Stimulated activated CD4-positive, alpha-beta T cell treated with anti-CD3 and anti-CD28 coated beads, TNF-alpha, amount 100 ng/mL, for 48 hours (primary cell): ENCODE results near the gene TAS2R60.
"Not testable (repeated sequence)": the region's sequence is repeated elsewhere in the genome, so short reads cannot be mapped to it uniquely, and the experiment has no call there.

Experiments
- DNase-seq, 3 donors: peaks; one replicate each; pipeline ENCODE4 v3.0.0-alpha.2; 2020; ENCODE audit warnings: low read depth in 3 of 3

The TAS2R60 gene

GRCh38 chr7:143443153-143443552 is at the start of gene TAS2R60:
TAS2R60 (plus strand) TSS chr7:143443453; CDS start chr7:143443453, 0 bp downstream.
- DNase-seq: no peak

GRCh38 chr7:143394068-143394467 is 49.2 kb upstream of the TAS2R60 start:
- no peak for DNase-seq

GRCh38 chr7:143394777-143395176 is 48.5 kb upstream of the TAS2R60 start:
- DNase-seq: no peak

GRCh38 chr7:143395187-143396149 is 47.8 kb upstream of the TAS2R60 start:
- no peak for DNase-seq

- DNase-seq: no peak
Observed at GRCh38 chr7:143396182-143396581, 47.1 kb upstream of the TAS2R60 start.

- no peak for DNase-seq
Observed at GRCh38 chr7:143396625-143397556, 46.4 kb upstream of the TAS2R60 start.

- no peak for DNase-seq
Observed at GRCh38 chr7:143397710-143398530, 45.3 kb upstream of the TAS2R60 start.

- no peak for DNase-seq
Observed at GRCh38 chr7:143398616-143399015, 44.6 kb upstream of the TAS2R60 start.

- no peak for DNase-seq
Observed at GRCh38 chr7:143399151-143399550, 44.1 kb upstream of the TAS2R60 start.

GRCh38 chr7:143399642-143400041 is 43.6 kb upstream of the TAS2R60 start:
- DNase-seq: no peak

- DNase-seq: no peak
Observed at GRCh38 chr7:143401265-143401664, 42.0 kb upstream of the TAS2R60 start.

GRCh38 chr7:143402233-143402632 is 41.0 kb upstream of the TAS2R60 start:
- not testable (repeated sequence) for DNase-seq

GRCh38 chr7:143405173-143406001 is 37.9 kb upstream of the TAS2R60 start:
- no peak for DNase-seq

GRCh38 chr7:143406002-143406357 is 37.3 kb upstream of the TAS2R60 start:
- DNase-seq: no peak

- DNase-seq: peak in 1 of 3 donors; percentile 14
Observed at GRCh38 chr7:143407287-143408251, 35.7 kb upstream of the TAS2R60 start.

- no peak for DNase-seq
Observed at GRCh38 chr7:143408252-143408685, 35.0 kb upstream of the TAS2R60 start.

GRCh38 chr7:143408686-143409561 is 34.3 kb upstream of the TAS2R60 start, which contains the start of gene EPHA1:
EPHA1 (minus strand) TSS chr7:143408856; CDS start chr7:143408805, 51 bp downstream.
- DNase-seq: no peak

GRCh38 chr7:143410521-143411004 is 32.7 kb upstream of the TAS2R60 start:
- DNase-seq: no peak
